K562 (cell line): ENCODE measurements around the gene PHF1. TPM values are rescaled to one million over a fixed set of nuclear protein-coding genes. Genes with fewer than 3 reads are reported as not detected.

ENCODE experiments used
- CTCF ChIP-seq, 3 experiments: IDR thresholded peaks in 2 of 3; conservative IDR thresholded peaks in 1 of 3; 2 replicates each; pipeline ENCODE4 v1.5.1; 2011 to 2012; ENCODE audit warnings: low read length in 3 of 3, mild to moderate bottlenecking in 3 of 3, control low read depth in 2 of 3, improper control_type of control experiment in 1 of 3, inconsistent platforms in 1 of 3, low read depth in 1 of 3, mixed read lengths in 1 of 3, moderate library complexity in 1 of 3; ENCODE audit not compliant: insufficient read depth in 2 of 3
- DMBX1 ChIP-seq: fragments of 250-450 bp; sonication (Bioruptor Pico); IDR thresholded peaks from 2 replicates; pipeline ENCODE4 v1.8.0; 2022; ENCODE audit warnings: inconsistent platforms, mild to moderate bottlenecking, moderate library complexity, borderline replicate concordance
- E4F1 ChIP-seq: fragments of 250-450 bp; sonication (Bioruptor Pico); IDR thresholded peaks from 2 replicates; pipeline ENCODE4 v1.5.0; 2021; ENCODE audit warnings: mild to moderate bottlenecking, borderline replicate concordance
- FOSL1 ChIP-seq: fragments of 200-800 bp; sonication (Bioruptor generic); conservative IDR thresholded peaks from 2 replicates; pipeline ENCODE4 v1.6.1; 2016; ENCODE audit warnings: missing genetic modification characterization, missing compliant biosample characterization
- FOXK2 ChIP-seq, 2 experiments: fragments of 450-650 bp; IDR thresholded peaks in 1 of 2; conservative IDR thresholded peaks in 1 of 2; 2 replicates each; pipeline ENCODE4 v1.6.1; 2016; ENCODE audit warnings: low read depth in 2 of 2, mild to moderate bottlenecking in 1 of 2
- GTF2F1 ChIP-seq: IDR thresholded peaks from 2 replicates; pipeline ENCODE4 v1.6.1; 2011; ENCODE audit warnings: low read depth, low read length, improper control_type of control experiment
- KAT8 ChIP-seq: fragments of 450-650 bp; IDR thresholded peaks from 2 replicates; pipeline ENCODE4 v1.6.1; 2016; ENCODE audit warnings: low read depth, mild to moderate bottlenecking
- MYC ChIP-seq, 2 experiments: fragments of 250-450 bp in 1 of 2; sonication (Bioruptor Pico) in 1 of 2; IDR thresholded peaks; 2 replicates each; pipeline versions ENCODE4 v1.5.1 to v1.6.1; 2012 to 2021; ENCODE audit warnings: low read depth in 2 of 2, borderline replicate concordance in 1 of 2, improper control_type of control experiment in 1 of 2, low read length in 1 of 2, mild to moderate bottlenecking in 1 of 2, moderate library complexity in 1 of 2
- NCOA2 ChIP-seq, 2 experiments: fragments of 450-650 bp; IDR thresholded peaks; 2 replicates each; pipeline ENCODE4 v1.6.1; 2018; ENCODE audit warnings: mild to moderate bottlenecking in 2 of 2, moderate library complexity in 1 of 2; ENCODE audit not compliant: partially characterized antibody in 2 of 2
- NEUROD1 ChIP-seq: fragments of 150-350 bp; IDR thresholded peaks from 2 replicates; pipeline ENCODE4 v1.6.1; 2014; ENCODE audit warnings: borderline replicate concordance, low read length, low read depth; ENCODE audit not compliant: partially characterized antibody
- POLR2H ChIP-seq: IDR thresholded peaks from 2 replicates; pipeline ENCODE4 v1.6.1; 2016; ENCODE audit warnings: missing genetic modification characterization, low read depth, mild to moderate bottlenecking, control low read depth, missing compliant biosample characterization, moderate library complexity
- RBBP5 ChIP-seq: fragments of 200-600 bp; sonication (generic); IDR thresholded peaks from 2 replicates; pipeline ENCODE4 v1.6.1; 2012; ENCODE audit warnings: borderline replicate concordance, mild to moderate bottlenecking, low read length, control low read depth, inconsistent platforms; ENCODE audit not compliant: insufficient read depth, poor library complexity, severe bottlenecking
- SETDB1 ChIP-seq: IDR thresholded peaks from one replicate; pipeline ENCODE4 v1.6.1; 2012; ENCODE audit warnings: low read length, control low read depth, inconsistent platforms
- ZNF212 ChIP-seq: fragments of 450-650 bp; formaldehyde crosslinking; IDR thresholded peaks from 2 replicates; pipeline ENCODE4 v1.4.0; 2020; ENCODE audit warnings: mild to moderate bottlenecking
- ZNF354B ChIP-seq: fragments of 250-450 bp; sonication (Bioruptor Pico); IDR thresholded peaks from 2 replicates; pipeline ENCODE4 v1.4.0; 2020
- ZNF445 ChIP-seq: fragments of 250-450 bp; sonication (Bioruptor Pico); IDR thresholded peaks from 2 replicates; pipeline ENCODE4 v1.4.0; 2020; ENCODE audit warnings: low read depth, mild to moderate bottlenecking, moderate library complexity
- ZNF644 ChIP-seq: fragments of 200-800 bp; sonication (Bioruptor generic); IDR thresholded peaks from 2 replicates; pipeline ENCODE4 v1.6.1; 2016; ENCODE audit warnings: low read depth, missing genetic modification characterization, missing compliant biosample characterization
- polyA plus RNA-seq, 8 experiments: library from polyadenylated mRNA; depleted of rRNA in 4 of 8; stranded (reverse) in 5 of 8; unstranded in 3 of 8; fragments of >200 nt; fragmentation: Nextera tagmentation in 2 of 8; fragmentation: Illumina TruSeq in 1 of 8; extraction: Ambion mirVana in 2 of 8; extraction: Trizol in 1 of 8; gene quantifications; 2 replicates each; pipeline versions ENCODE4 v1.2.1 to v1.2.3, GENCODE V29; 2011 to 2014; ENCODE audit warnings: inconsistent platforms in 1 of 8, missing spikeins in 1 of 8
- total RNA-seq, 7 experiments: library from RNA; depleted of rRNA in 6 of 7; stranded (reverse); fragments of >200 nt in 6 of 7; fragmentation: Illumina TruSeq in 2 of 7; extraction: Trizol in 2 of 7; gene quantifications; 2 replicates each; pipeline versions ENCODE4 v1.2.1 to v1.2.3, GENCODE V29; 2011 to 2021; ENCODE audit warnings: low replicate concordance in 1 of 7
- TF ChIP-seq, protein P1 (sequence below), 2 experiments: fragments of 450-650 bp; IDR thresholded peaks; 2 replicates each; pipeline ENCODE4 v1.6.1; 2018; ENCODE audit warnings: mild to moderate bottlenecking in 2 of 2, low read depth in 1 of 2; ENCODE audit not compliant: partially characterized antibody in 2 of 2

PHF1 gene
- total and polyA plus RNA-seq, 9 of the 15 experiments (the other 6 are each of a cell fraction or from before 2014, with no cell fraction given), result 3.7 to 64.2 (median 33.7) TPM

DNA sequence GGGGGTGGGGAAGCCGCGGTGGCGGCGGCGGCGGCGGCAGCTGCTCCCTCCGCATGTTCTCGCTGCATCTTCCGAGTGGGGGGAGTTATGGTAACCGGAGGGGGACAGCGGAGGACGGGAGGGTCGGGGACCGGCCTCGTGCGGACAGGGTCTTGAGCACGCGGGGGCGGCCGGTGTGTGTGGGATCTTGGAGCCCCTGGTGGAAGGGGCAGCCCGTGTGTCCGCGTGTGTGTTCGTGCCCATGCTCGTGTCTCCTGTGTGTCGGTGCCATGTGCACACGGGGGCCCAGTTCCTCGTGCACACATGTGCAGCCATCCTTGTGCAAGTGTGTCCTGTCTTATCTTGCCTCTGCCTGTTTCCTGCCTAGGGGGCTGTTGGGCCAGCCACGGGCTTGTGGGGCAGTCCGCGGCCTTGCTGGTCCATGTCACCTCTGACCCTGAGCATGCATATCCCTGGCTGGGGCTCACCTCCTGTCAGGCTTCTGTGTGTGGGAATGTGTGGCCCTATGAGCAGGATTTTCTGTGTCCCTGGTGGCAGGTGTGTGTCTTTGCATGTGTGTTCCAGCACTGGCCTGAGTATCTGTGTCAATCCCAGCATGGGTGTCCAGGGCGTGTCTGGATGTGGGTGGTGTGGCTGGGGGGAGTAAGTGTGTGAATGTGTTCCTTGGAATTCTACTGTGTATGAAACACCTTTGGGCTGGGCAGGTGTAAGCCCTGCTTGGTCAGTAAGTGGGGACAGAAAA is 17.6 kb downstream of the PHF1 start (continued):
- TF ChIP-seq ZNF212 (CRISPR knock-in tag), result no peak
- no peak for TF ChIP-seq ZNF354B
- TF ChIP-seq CTCF (IDR thresholded peaks at IDR 0.05 in 2 of 3, conservative IDR thresholded peaks at IDR 0.05 in 1 of 3; ENCODE audit: insufficient read depth in 2 of 3, low read depth in 1 of 3, low read length in 3 of 3), result peak; percentile 50 to 75 (median 55)
- TF ChIP-seq NCOA2 (IDR thresholded peaks at IDR 0.05; ENCODE audit: partially characterized antibody in 2 of 2), result no peak
- TF ChIP-seq ZNF644, result no peak
- no peak for TF ChIP-seq FOXK2 (conservative IDR thresholded peaks at IDR 0.05 in 1 of 2, IDR thresholded peaks at IDR 0.05 in 1 of 2; ENCODE audit: low read depth in 2 of 2)
- TF ChIP-seq DMBX1 (CRISPR knock-in tag), result peak; percentile 75
- TF ChIP-seq E4F1, result no peak
- peak; percentile 95 for TF ChIP-seq MYC (IDR thresholded peaks at IDR 0.05; ENCODE audit: low read depth, low read length)
- TF ChIP-seq MYC (CRISPR knock-in tag; IDR thresholded peaks at IDR 0.05; ENCODE audit: borderline replicate concordance, low read depth), result peak; percentile 93; the same call in 1 of the 2 replicates
- no peak for TF ChIP-seq SETDB1
- TF ChIP-seq NEUROD1, result peak; percentile 30
- TF ChIP-seq RBBP5, result peak; percentile 23
- TF ChIP-seq ZNF445, result no peak
- no peak for TF ChIP-seq GTF2F1
- TF ChIP-seq, protein P1, sequence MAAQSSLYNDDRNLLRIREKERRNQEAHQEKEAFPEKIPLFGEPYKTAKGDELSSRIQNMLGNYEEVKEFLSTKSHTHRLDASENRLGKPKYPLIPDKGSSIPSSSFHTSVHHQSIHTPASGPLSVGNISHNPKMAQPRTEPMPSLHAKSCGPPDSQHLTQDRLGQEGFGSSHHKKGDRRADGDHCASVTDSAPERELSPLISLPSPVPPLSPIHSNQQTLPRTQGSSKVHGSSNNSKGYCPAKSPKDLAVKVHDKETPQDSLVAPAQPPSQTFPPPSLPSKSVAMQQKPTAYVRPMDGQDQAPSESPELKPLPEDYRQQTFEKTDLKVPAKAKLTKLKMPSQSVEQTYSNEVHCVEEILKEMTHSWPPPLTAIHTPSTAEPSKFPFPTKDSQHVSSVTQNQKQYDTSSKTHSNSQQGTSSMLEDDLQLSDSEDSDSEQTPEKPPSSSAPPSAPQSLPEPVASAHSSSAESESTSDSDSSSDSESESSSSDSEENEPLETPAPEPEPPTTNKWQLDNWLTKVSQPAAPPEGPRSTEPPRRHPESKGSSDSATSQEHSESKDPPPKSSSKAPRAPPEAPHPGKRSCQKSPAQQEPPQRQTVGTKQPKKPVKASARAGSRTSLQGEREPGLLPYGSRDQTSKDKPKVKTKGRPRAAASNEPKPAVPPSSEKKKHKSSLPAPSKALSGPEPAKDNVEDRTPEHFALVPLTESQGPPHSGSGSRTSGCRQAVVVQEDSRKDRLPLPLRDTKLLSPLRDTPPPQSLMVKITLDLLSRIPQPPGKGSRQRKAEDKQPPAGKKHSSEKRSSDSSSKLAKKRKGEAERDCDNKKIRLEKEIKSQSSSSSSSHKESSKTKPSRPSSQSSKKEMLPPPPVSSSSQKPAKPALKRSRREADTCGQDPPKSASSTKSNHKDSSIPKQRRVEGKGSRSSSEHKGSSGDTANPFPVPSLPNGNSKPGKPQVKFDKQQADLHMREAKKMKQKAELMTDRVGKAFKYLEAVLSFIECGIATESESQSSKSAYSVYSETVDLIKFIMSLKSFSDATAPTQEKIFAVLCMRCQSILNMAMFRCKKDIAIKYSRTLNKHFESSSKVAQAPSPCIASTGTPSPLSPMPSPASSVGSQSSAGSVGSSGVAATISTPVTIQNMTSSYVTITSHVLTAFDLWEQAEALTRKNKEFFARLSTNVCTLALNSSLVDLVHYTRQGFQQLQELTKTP (IDR thresholded peaks at IDR 0.05; ENCODE audit: low read depth in 1 of 2, partially characterized antibody in 2 of 2), result no peak
- TF ChIP-seq POLR2H (tag), result no peak
- TF ChIP-seq FOSL1 (tag), result no peak
- TF ChIP-seq KAT8, result no peak
